ENCODE data around the gene RICTOR.

Gene RICTOR

DNA sequence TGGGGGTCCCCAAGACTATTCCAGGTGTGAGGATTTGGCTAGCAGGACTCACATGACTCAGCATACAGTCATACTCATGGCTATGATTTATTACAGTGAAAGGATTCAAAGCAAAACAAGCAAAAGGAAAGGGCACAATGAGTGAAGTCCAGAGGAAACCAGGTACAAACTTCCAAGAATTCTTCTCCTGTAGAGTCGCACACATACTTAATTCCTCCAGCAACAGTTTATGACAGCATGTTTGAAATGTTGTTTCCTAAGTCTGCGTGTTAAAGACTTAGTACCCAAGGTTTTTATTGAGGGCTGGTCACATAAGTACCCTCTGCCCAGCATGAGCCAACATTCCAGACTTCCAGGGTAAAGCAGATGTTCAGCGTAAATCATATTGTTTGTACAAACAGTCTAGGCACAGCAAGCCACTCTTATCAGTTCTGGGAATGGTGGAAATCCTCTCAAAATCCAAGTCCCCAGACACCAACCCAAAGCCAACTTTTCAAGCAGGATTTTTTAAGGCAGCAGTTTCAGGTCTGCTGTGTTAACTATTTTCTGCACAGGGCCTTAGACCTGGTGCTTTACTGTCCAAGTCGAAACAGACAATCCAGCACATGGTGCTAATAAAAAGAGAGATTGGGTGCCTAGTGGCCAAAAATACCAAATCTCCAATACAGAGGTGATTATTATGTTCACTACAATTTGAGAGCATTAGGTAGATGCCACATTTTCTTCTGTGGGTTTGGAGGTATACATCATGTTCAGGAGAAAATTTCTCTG is 18.6 kb upstream of the RICTOR start:
- DNase-seq: no peak

DNA sequence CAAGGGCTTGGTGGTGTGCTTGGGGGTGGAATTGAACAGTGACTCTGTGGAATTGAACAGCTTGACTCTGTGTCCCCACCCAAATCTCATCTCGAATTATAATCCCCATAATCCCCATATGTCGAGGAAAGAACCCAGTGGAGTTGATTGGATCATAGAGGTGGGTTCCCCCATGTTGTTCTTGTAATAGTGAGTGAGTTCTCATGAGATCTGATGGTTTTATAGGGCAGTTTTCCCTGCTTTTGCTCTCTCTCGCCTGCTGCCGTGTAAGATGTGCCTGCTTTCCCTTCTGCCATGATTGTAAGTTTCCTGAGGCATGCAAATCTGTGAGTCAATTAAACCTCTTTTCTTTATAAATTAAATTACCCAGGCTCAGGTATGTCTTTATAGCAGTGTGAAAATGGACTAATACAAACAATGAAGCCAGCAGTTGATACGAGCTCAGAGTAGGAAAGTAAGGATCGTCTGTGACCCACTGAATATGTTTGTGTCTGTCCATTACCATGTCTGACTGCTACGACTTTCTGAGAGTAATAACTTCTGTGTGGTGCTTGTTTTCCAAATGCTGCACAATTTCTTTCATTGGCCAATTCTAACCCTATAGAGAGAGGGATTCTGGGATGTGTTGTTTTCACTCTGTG is 17.9 kb upstream of the RICTOR start:
- DNase-seq: no peak

- DNase-seq: no peak
These were observed 9.8 kb upstream of the RICTOR start for GRCh38 chr5:39083968-39084367.

DNA sequence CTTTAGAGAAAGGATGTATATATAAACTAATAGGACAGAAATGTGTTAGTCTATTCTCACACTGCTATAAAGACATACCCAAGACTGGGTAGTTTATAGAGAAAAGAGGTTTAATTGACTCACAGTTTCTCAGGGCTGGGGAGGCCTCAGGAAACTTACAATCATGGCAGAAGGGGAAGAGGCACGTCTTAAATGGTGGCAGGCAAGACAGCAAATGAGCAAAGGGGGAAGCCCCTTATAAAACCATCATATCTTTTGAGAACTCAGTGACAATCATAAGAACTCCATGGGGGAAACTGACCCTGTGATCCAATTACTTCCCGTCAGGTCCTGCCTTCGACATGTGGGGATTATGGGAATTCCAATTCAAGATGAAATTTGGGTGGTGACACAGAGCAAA is 8.8 kb upstream of the RICTOR start:
- no peak for DNase-seq

DNA sequence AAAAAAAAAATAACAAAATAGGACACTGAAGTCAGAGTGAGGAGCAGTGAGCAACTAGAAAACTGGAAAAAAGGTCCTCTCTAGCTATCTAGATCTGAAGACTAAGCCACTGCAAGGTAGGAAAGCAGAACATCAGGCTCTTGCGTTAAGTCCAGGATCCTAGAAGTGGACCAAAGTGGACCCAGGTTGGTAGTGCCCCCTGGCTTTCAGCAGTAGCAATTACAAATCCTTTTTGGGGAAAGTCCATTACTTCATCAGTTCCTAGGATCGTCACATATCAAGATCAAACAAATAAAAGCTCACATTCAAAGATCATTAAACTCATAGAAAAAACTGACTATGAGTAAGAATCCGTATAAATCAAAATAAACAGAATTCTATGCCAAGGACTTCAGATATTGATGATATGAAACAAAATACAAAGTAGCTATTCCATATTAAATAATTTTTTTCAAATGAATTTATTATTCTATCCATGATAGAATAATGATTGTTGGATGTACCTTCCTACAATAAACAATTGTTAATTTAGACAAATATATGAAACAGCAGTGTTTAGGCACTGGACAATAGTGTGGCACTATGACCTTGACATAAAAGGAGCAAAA is 6.5 kb upstream of the RICTOR start:
- peak; percentile 75 to 86 (median 85) for DNase-seq

DNA sequence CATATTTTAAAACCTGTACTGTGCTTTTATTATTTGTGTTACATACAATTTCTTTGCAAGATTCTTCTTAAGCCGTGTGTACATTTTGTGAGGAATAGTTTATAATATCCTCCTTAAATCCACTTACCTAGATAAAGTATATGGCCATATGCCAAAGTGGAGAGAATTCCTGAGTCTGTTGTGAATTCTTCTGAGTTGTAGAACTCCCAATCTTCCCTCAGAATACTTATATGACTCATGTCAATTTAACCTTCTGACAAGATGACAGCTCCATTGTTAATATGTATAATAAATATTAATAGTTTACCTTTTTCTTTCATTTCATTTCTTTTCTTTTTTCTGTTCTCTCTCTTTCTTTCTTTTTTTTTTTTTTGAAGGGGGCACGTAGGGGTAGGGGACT is 6.0 kb upstream of the RICTOR start:
- no peak for DNase-seq

GRCh38 chr5:39079147-39079546 is 4.9 kb upstream of the RICTOR start:
- no peak for DNase-seq

DNA sequence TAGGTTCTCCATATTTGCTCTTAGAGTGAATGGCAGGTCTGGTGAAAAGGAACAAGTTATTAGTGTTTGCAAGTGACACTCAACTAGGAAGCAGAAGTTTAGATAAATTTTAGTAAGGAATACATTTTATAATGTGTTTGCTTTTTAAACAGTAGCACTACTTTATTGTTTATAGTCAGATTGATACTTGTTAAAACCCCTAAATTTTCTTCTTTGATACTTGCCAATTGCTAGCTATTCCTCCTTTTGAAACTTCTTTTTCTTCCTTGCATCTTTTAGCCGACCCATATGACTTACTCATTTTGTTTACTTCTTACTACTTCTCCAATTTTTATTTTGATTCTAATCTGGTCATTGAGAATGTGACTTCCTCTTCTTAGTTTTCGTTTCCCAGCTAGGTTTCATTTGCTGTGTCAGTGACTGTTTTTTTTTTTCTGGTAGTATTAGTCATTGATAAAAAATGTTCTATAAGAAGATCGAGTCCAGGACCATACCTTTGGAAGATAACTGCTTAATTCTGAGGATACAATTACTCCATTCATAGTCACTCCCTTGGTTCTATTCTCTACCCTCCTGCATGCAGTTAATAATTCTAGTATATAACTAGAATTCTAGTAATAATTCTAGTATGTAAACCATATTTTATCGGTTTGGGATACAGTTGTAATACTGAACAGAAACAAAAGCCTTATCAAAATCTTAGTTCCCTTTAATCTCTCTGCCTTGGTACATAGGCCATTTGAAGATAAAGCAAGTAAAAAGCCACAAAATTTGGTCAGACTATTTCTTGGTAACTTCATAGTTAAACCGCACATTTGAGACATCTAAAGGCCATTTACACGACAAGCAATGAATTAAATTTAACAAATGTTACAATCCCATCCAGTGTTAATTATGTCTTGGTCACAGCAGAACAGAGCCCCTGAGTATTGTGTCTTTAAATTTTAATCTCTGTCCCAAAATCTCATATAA is 2.8 kb upstream of the RICTOR start:
- peak; percentile 17 to 87 (median 53) for DNase-seq

GRCh38 chr5:39076101-39076756 is 2.0 kb upstream of the RICTOR start:
- no peak for DNase-seq

DNA sequence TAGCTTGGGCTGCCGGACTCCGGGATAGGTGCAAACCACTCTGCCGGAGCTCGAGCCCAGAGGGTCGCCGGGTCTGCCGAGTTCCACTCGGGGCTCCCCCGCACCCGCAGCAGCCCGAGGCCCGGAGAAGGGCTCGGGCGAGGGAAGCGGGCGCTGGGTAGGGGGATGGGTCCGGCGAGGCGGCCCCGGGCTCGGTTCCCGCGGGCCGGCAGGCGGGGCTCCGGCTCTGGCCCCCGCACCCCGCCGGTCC is 507 bp downstream of the RICTOR start:
- no peak for DNase-seq

- DNase-seq: peak; percentile 44 to 67 (median 66)
These were observed 1.1 kb downstream of the RICTOR start for GRCh38 chr5:39072925-39073766.

- DNase-seq: no peak
These were observed 6.1 kb downstream of the RICTOR start for GRCh38 chr5:39068099-39068498.

GRCh38 chr5:39064450-39064849 is 9.7 kb downstream of the RICTOR start:
- DNase-seq: no peak

DNA sequence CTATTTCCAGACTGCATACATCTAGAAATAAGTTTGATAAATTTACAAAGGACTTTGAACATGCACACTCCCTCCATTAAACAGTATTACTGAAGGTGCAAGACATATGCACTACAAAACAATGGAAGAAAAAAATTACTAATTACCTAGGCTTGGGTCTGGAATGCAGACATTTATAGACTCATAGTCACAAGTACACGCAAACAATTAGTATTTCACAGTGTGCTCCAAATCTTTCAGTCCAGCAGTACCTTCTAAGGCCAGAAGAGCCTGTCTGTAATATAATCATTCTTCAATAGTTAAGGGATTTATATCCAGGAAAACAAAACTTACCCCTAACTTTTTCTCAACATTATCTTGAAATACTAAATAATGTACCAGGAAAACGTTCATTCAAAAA is 11.2 kb downstream of the RICTOR start:
- DNase-seq: no peak

DNA sequence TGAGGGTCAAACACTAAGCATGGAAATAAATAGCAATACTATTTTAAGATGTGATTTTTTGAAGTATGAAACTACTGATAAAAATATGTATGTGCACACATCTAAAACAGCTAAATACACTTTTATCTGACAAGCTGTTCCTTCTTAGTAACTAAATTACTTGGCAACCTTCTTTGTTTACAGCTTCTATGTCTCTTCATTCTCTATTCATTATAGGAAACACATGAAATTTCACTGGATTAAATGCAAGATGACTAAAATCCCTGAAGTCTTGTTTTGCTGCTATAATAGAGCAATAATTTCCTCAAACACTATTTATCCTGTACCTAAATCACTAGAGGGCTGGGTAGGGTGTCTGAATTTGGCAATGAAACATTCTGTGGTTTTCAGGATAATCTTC is 11.7 kb downstream of the RICTOR start:
- DNase-seq: no peak

DNA sequence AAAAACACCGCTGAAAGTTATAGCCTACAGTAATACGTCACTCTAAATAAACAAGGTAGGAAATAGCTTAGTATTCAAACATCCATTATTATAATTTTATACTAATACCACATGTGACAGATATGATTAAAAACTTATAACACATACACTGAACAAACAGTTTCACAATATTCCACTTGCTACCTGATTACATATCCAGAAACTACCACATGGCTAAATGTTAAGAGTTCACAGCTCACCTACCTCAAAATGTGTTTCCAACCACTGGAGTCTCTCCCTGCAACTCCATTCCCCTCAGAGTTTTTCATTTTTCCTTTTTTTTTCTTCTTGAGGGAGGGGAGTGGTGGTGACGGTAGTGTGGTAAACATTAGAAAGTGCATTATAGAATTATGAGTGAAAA is 12.1 kb downstream of the RICTOR start:
- DNase-seq: no peak

DNA sequence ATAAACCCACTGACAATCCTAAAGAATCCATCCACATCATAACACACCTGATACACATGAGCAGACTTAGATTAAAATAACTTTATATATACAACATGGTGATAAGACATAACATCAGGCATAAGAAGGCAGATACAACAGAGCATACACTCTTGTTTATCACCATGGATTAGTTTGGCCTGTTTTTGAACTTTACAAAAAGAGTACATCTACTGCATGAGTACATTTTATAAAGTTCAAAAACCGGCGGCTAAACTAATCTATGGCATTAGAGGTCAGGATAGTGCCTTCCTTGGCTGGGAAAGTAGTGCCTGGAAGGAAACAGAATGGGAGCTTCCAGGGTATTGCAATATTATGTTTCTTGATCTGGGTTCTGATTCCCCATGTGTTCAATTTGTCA is 15.1 kb downstream of the RICTOR start:
- DNase-seq: no peak

GRCh38 chr5:39058178-39058921 is 15.8 kb downstream of the RICTOR start:
- DNase-seq: peak in 2 of 4 experiments; percentile 8 to 15

DNA sequence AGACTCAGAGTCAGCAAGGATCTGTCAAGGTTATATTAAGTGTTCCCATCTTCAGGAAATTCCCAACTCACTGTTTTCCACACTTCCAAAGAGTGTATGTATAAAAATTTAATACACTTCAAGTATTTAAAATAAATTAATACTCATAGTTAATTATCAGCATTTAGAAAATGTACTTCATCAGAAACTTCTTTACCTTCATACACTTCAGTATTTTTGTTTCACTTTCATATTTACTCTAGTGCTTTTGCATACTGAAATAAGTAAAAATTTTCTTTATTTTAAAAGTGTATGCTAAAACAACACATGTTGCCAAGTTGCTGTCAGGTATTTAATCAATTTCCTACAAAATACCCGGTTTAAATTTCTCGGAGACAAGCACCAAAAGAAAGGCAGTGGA is 16.5 kb downstream of the RICTOR start:
- DNase-seq: no peak

DNA sequence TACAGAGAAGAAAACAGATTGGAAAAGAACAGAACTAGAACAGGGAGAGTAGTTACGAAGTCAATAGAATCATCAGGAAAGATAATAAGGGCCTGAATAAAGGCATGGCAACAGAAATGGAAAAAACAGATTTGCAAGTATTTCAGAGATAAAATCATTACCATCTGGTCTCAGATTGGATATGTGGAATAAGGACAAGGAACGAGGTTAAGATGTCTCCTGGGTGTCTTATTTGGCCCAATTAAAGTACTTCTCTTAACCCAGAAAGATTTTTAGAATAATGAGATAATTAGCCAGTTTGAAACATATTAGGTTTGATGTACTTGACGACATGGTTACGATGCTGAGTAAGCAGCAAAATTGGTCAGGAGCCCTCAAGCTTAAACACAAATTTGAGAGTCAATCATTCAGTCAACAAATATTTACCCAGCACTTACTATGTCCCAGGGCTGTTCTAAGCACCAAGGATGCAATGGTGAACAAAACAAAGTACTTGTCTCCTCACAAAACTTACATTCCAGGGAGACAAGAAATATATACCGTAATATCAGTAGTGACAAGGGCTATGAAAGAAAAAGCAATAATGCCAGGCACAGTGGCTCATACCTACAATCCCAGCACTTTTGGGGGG is 18.3 kb downstream of the RICTOR start:
- DNase-seq: no peak
